ENCODE data around the gene CRCP. TPM values are rescaled to one million over a fixed set of nuclear protein-coding genes. Genes with fewer than 3 reads are reported as not detected.
"Not testable (repeated sequence)": the region's sequence is repeated elsewhere in the genome, so short reads cannot be mapped to it uniquely, and the experiment has no call there.

CRCP gene
- total RNA-seq, 4 donors from 2014 or later: 35.6 to 72.4 (median 45.3) TPM

- WGBS, 2 donors: 49 to 54% methylated on average over 12 of the region's 12 CpGs
- H3K4me3 ChIP-seq (ENCODE audit: low read depth, poor library complexity, severe bottlenecking): peak overlapping the region; percentile 6
- DNase-seq (ENCODE audit: low spot score in 2 of 2): no peak
- intact Hi-C loops (cut with DNase I; ENCODE audit: low total_unique reads): no loop called here
- TF ChIP-seq POLR2A (IDR thresholded peaks at IDR 0.05) (no peak), CTCF (IDR thresholded peaks at IDR 0.05) (no peak)
These were observed 14.1 kb upstream of the CRCP start for GRCh38 chr7:66100408-66101050.

- DNase-seq (ENCODE audit: low spot score in 2 of 2); H3K4me3 ChIP-seq (ENCODE audit: low read depth, poor library complexity, severe bottlenecking); intact Hi-C loops (cut with DNase I; ENCODE audit: low total_unique reads): not testable (repeated sequence)
- 95 to 99% methylated on average over 6 of the region's 6 CpGs for WGBS, 2 donors
These were observed 12.5 kb upstream of the CRCP start for GRCh38 chr7:66102168-66102567.

- intact Hi-C loops (cut with DNase I; ENCODE audit: low total_unique reads); DNase-seq (ENCODE audit: low spot score in 2 of 2); H3K4me3 ChIP-seq (ENCODE audit: low read depth, poor library complexity, severe bottlenecking): not testable (repeated sequence)
- WGBS, 2 donors: 90% methylated on average over 3 of the region's 3 CpGs
These were observed 10.7 kb upstream of the CRCP start for GRCh38 chr7:66103994-66104393.

GRCh38 chr7:66105263-66105748, 9.3 kb upstream of the CRCP start:
- TF ChIP-seq POLR2A (IDR thresholded peaks at IDR 0.05): no peak
- no peak for TF ChIP-seq CTCF (IDR thresholded peaks at IDR 0.05)
- intact Hi-C loops (cut with DNase I; ENCODE audit: low total_unique reads): no loop called here
- 96 to 98% methylated on average over 5 of the region's 5 CpGs for whole genome bisulfite sequencing, 2 donors

GRCh38 chr7:66108410-66108809, 6.2 kb upstream of the CRCP start:
- intact Hi-C loops (cut with DNase I; ENCODE audit: low total_unique reads); DNase-seq (ENCODE audit: low spot score in 2 of 2); H3K4me3 ChIP-seq (ENCODE audit: low read depth, poor library complexity, severe bottlenecking): not testable (repeated sequence)
- WGBS, 2 donors: 79 to 80% methylated on average over 5 of the region's 5 CpGs

More at GRCh38 chr7:66105263-66105748, 9.3 kb upstream of the CRCP start:
- no peak overlapping the region for H3K4me3 ChIP-seq (ENCODE audit: low read depth, poor library complexity, severe bottlenecking)
- no peak for DNase-seq (ENCODE audit: low spot score in 2 of 2)

DNA sequence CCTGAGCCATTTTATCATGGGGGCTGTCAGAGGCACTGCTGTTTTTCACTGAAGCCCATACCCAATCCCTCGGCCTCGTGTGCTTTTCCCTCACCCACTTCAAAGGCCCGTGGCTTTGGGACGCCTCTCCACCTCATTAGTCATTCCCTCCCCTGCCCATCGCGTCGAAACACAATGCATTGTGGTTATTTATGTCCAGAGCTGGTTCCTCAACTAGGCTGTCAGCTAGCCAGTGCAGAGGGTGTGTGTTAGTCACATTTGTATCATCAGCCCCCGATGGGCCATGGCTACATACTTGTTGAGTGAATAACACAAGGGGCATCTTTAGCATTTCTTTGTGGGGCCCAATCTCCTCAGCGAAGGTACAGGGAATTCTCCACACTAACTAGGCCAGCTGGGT, 3.8 kb upstream of the CRCP start:
- no peak overlapping the region for H3K4me3 ChIP-seq (ENCODE audit: low read depth, poor library complexity, severe bottlenecking)
- no peak for TF ChIP-seq POLR2A (IDR thresholded peaks at IDR 0.05)
- no peak for TF ChIP-seq CTCF (IDR thresholded peaks at IDR 0.05)
- 69 to 75% methylated on average over 9 of the region's 9 CpGs for WGBS, 2 donors
- DNase-seq (ENCODE audit: low spot score in 2 of 2): no peak
- intact Hi-C loops (cut with DNase I; ENCODE audit: low total_unique reads): no loop called here

DNA sequence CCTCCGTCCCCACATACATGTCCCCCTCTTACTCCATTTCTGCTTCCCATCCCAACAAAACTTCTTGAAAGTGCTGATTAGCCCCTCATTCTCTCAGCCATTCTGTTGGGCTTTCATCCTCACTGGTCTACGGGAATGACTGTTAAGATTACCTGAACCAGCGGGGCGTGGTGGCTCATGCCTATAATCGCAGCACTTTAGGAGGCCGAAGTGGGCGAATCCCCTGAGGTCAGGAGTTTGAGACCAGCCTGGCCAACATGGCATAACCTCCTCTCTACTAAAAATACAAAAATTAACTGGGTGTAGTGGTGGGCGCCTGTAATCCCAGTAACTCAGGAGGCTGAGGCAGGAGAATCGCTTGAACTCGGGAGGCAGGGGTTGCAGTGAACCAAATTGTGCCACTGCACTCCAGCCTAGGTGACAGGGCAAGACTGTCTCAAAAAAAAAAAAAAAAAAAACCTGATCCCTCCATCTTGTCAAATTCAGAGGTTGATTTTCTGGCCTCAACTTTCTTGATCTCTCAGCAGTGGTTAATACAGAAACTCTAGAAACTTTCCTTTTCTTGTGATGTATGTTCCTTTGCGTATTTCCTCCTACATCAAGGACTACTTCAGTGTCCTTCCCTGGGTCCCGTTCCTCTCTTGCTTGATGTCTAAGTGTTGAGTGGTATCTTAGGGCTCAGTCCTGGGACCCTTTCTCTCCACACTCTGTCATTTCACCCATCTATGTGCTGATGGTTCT, 2.2 kb downstream of the CRCP start:
- intact Hi-C loops (cut with DNase I; ENCODE audit: low total_unique reads); DNase-seq (ENCODE audit: low spot score in 2 of 2); H3K4me3 ChIP-seq (ENCODE audit: low read depth, poor library complexity, severe bottlenecking): not testable (repeated sequence)
- WGBS, 2 donors: 93 to 94% methylated on average over 12 of the region's 12 CpGs

GRCh38 chr7:66118603-66119002, 4.0 kb downstream of the CRCP start:
- DNase-seq (ENCODE audit: low spot score in 2 of 2): no peak
- intact Hi-C loops (cut with DNase I; ENCODE audit: low total_unique reads): no loop called here
- WGBS, 2 donors: 24 to 36% methylated on average over 3 of the region's 3 CpGs
- no peak for TF ChIP-seq POLR2A (IDR thresholded peaks at IDR 0.05)
- no peak for TF ChIP-seq CTCF (IDR thresholded peaks at IDR 0.05)
- no peak overlapping the region for H3K4me3 ChIP-seq (ENCODE audit: low read depth, poor library complexity, severe bottlenecking)
